Measurements from ENCODE around the gene RASA3. TPM values are rescaled to one million over a fixed set of nuclear protein-coding genes. Genes with fewer than 3 reads are reported as not detected.

RASA3 gene
- total RNA-seq, 2 donors from 2014 or later, result 6.3 to 12.0 TPM

- Histone ChIP-seq H3K9me3 (ENCODE audit: control insufficient read depth, low read length) (no peaks in the 10 kb centered on the region), H3K4me3 (ENCODE audit: low read length) (no peak overlapping the region), H3K4me1 (ENCODE audit: control insufficient read depth, insufficient read depth, low read length) (no peaks in the 10 kb centered on the region), H3K36me3 (ENCODE audit: control insufficient read depth, insufficient read depth, low read length) (no peaks in the 10 kb centered on the region), H3K27ac (ENCODE audit: low read depth, low read length) (peak overlapping the region; percentile 8), H3K9ac (ENCODE audit: extremely low read depth, low read length, poor library complexity, severe bottlenecking) (no peak overlapping the region), H3K27me3 (ENCODE audit: control insufficient read depth, insufficient read depth, low read length, poor library complexity, severe bottlenecking) (no peaks in the 10 kb centered on the region)
- WGBS, 2 experiments (ENCODE audit: insufficient coverage in 1 of 2, insufficient read length in 1 of 2), result 85 to 90% methylated on average over 17 to 23 of the region's 23 CpGs
- no peak for TF ChIP-seq CTCF (conservative IDR thresholded peaks at IDR 0.05)
- Mint-ChIP-seq H3K4me1 (no peaks in the 10 kb centered on the region), H3K36me3 (ENCODE audit: low read depth) (peaks cover 4% of the 10 kb centered on the region), H3K4me3 (no peak overlapping the region), H3K9me3 (no peaks in the 10 kb centered on the region), H3K27ac (no peak overlapping the region), H3K27me3 (ENCODE audit: insufficient read depth) (no peaks in the 10 kb centered on the region)
- no peak for DNase-seq
Measured at GRCh38 chr13:114057166-114058050, 75.0 kb downstream of the RASA3 start.

- Histone ChIP-seq H3K27me3 (ENCODE audit: control insufficient read depth, insufficient read depth, low read length, poor library complexity, severe bottlenecking) (no peaks in the 10 kb centered on the region), H3K9ac (ENCODE audit: extremely low read depth, low read length, poor library complexity, severe bottlenecking) (no peak overlapping the region), H3K4me3 (ENCODE audit: low read length) (no peak overlapping the region), H3K4me1 (ENCODE audit: control insufficient read depth, insufficient read depth, low read length) (no peaks in the 10 kb centered on the region), H3K36me3 (ENCODE audit: control insufficient read depth, insufficient read depth, low read length) (no peaks in the 10 kb centered on the region), H3K27ac (ENCODE audit: low read depth, low read length) (peak overlapping the region; percentile 24), H3K9me3 (ENCODE audit: control insufficient read depth, low read length) (no peaks in the 10 kb centered on the region)
- Mint-ChIP-seq H3K36me3 (ENCODE audit: low read depth) (peaks cover 4% of the 10 kb centered on the region), H3K27me3 (ENCODE audit: insufficient read depth) (no peaks in the 10 kb centered on the region), H3K27ac (no peak overlapping the region), H3K9me3 (no peaks in the 10 kb centered on the region), H3K4me1 (no peaks in the 10 kb centered on the region), H3K4me3 (no peak overlapping the region)
- no peak for DNase-seq
- 91% methylated on average over 19 to 28 of the region's 28 CpGs for WGBS, 2 experiments (ENCODE audit: insufficient coverage in 1 of 2, insufficient read length in 1 of 2)
- no peak for TF ChIP-seq CTCF (conservative IDR thresholded peaks at IDR 0.05)
Measured at GRCh38 chr13:114056205-114057013, 76.0 kb downstream of the RASA3 start.

GRCh38 chr13:114055766-114056165 lies 76.7 kb downstream of the RASA3 start:
- WGBS, 2 experiments (ENCODE audit: insufficient coverage in 1 of 2, insufficient read length in 1 of 2), result 89 to 96% methylated on average over 19 of the region's 19 CpGs
- H3K4me1 Mint-ChIP-seq, result no peaks in the 10 kb centered on the region

More at GRCh38 chr13:114055766-114056165, 76.7 kb downstream of the RASA3 start:
- Histone ChIP-seq H3K4me1 (ENCODE audit: control insufficient read depth, insufficient read depth, low read length) (no peaks in the 10 kb centered on the region), H3K4me3 (ENCODE audit: low read length) (no peak overlapping the region), H3K36me3 (ENCODE audit: control insufficient read depth, insufficient read depth, low read length) (no peaks in the 10 kb centered on the region), H3K9me3 (ENCODE audit: control insufficient read depth, low read length) (no peaks in the 10 kb centered on the region), H3K27me3 (ENCODE audit: control insufficient read depth, insufficient read depth, low read length, poor library complexity, severe bottlenecking) (no peaks in the 10 kb centered on the region), H3K9ac (ENCODE audit: extremely low read depth, low read length, poor library complexity, severe bottlenecking) (no peak overlapping the region), H3K27ac (ENCODE audit: low read depth, low read length) (peak overlapping the region; percentile 24)
- Mint-ChIP-seq H3K27me3 (ENCODE audit: insufficient read depth) (no peaks in the 10 kb centered on the region), H3K4me3 (no peak overlapping the region), H3K27ac (no peak overlapping the region), H3K36me3 (ENCODE audit: low read depth) (peaks cover 4% of the 10 kb centered on the region), H3K9me3 (no peaks in the 10 kb centered on the region)
- no peak for DNase-seq
- TF ChIP-seq CTCF (conservative IDR thresholded peaks at IDR 0.05), result no peak
